GM12878 (cell line): Measurements from ENCODE around the gene PRKG1. TPM values are rescaled to one million over a fixed set of nuclear protein-coding genes. Genes with fewer than 3 reads are reported as not detected.

Experiments used
- ATAC-seq: fragments of 200-7000 bp; cut with Tn5 transposase; 3 replicates; pipeline ENCODE4 v1.9.1; 2020; ENCODE audit warnings: mild to moderate bottlenecking, moderate library complexity
- BruUV-seq: library from RNA; stranded (reverse); fragments of 400-500 nt; replicated peaks from 2 replicates; lab custom pipeline; 2021; lab: Mats Ljungman, UMichigan
- CTCF ChIA-PET: fragments of 300-600 bp; sonication (Branson Sonifier 250); formaldehyde crosslinking; extraction: SDS; loops from one replicate; lab custom pipeline; 2021; ENCODE audit warnings: inconsistent platforms; lab: Yijun Ruan, JAX
- POLR2A ChIA-PET: fragments of 350-600 bp; formaldehyde crosslinking; extraction: SDS; loops from one replicate; lab custom pipeline; 2021; ENCODE audit warnings: inconsistent platforms; lab: Charles Lee
- RAD21 ChIA-PET: fragments of 300-600 bp; sonication (Branson Sonifier 250); formaldehyde crosslinking; loops from one replicate; lab custom pipeline; 2023; ENCODE audit warnings: antibody characterized with exemption; ENCODE audit not compliant: unreplicated experiment; lab: Charles Lee
- SMC1A ChIA-PET: fragments of 300-600 bp; sonication (Branson Sonifier 250); formaldehyde crosslinking; loops from one replicate; lab custom pipeline; 2023; ENCODE audit not compliant: unreplicated experiment, uncharacterized antibody; lab: Charles Lee
- DNase-seq: peaks from one replicate; pipeline ENCODE4 v3.0.0-alpha.2; 2011; ENCODE audit warnings: low read depth, low spot score
- FAIRE-seq: peaks from 3 replicates; lab custom pipeline; 2011; peaks lifted over from hg19 to GRCh38; lab: Jason Lieb, UNC
- H2AFZ ChIP-seq: 2 replicates; pipeline ENCODE4 v1.6.0; 2011; ENCODE audit warnings: low read depth, low read length, control low read depth; ENCODE audit not compliant: control insufficient read depth
- H3K27ac ChIP-seq: 2 replicates; pipeline ENCODE4 v1.5.1; 2011; ENCODE audit warnings: control low read depth; ENCODE audit not compliant: control insufficient read depth, insufficient read depth
- H3K27me3 ChIP-seq, 2 experiments: replicated peaks in 1 of 2; 2 replicates each; pipeline versions ENCODE4 v1.6.0 to v1.6.1; 2011; ENCODE audit warnings: low read length in 1 of 2; ENCODE audit not compliant: control insufficient read depth in 2 of 2, insufficient read depth in 2 of 2
- H3K36me3 ChIP-seq, 2 experiments: 2 replicates each; pipeline ENCODE4 v1.5.1; 2011; ENCODE audit warnings: low read length in 1 of 2; ENCODE audit not compliant: control insufficient read depth in 2 of 2, insufficient read depth in 2 of 2
- H3K4me1 ChIP-seq: 2 replicates; pipeline ENCODE4 v1.6.1; 2011; ENCODE audit warnings: mild to moderate bottlenecking, low read length, moderate library complexity, mixed read lengths; ENCODE audit not compliant: control insufficient read depth, insufficient read depth
- H3K4me2 ChIP-seq: 2 replicates; pipeline ENCODE4 v1.6.0; 2011; ENCODE audit warnings: control low read depth; ENCODE audit not compliant: control insufficient read depth, insufficient read depth
- H3K4me3 ChIP-seq: fragments of 200-600 bp; sonication (generic); 2 replicates; pipeline ENCODE4 v1.5.1; 2016
- H3K79me2 ChIP-seq: 2 replicates; pipeline ENCODE4 v1.6.0; 2011; ENCODE audit warnings: low read length; ENCODE audit not compliant: control insufficient read depth, insufficient read depth
- H3K9ac ChIP-seq: 2 replicates; pipeline ENCODE4 v1.8.0; 2011; ENCODE audit warnings: low read length, control low read depth, mixed read lengths; ENCODE audit not compliant: control insufficient read depth, insufficient read depth
- H3K9me3 ChIP-seq: replicated peaks from 3 replicates; pipeline ENCODE4 v1.5.1; 2011; ENCODE audit warnings: mild to moderate bottlenecking, low read length; ENCODE audit not compliant: control insufficient read depth, insufficient read depth
- H4K20me1 ChIP-seq: 2 replicates; pipeline ENCODE4 v1.6.0; 2011; ENCODE audit not compliant: control insufficient read depth, insufficient read depth
- BCL11A ChIP-seq: IDR thresholded peaks from 2 replicates; pipeline ENCODE4 v1.6.1; 2011; ENCODE audit warnings: low read depth, low read length
- ETV6 ChIP-seq, 2 experiments: fragments of 450-650 bp in 1 of 2; IDR thresholded peaks in 1 of 2; conservative IDR thresholded peaks in 1 of 2; 2 replicates each; pipeline ENCODE4 v1.6.1; 2014; ENCODE audit warnings: antibody characterized with exemption in 1 of 2, borderline replicate concordance in 1 of 2, low read depth in 1 of 2, mild to moderate bottlenecking in 1 of 2, moderate library complexity in 1 of 2
- FOXK2 ChIP-seq: fragments of 450-650 bp; IDR thresholded peaks from 2 replicates; pipeline ENCODE4 v1.6.1; 2017; ENCODE audit warnings: mild to moderate bottlenecking, moderate library complexity
- FOXM1 ChIP-seq: IDR thresholded peaks from 2 replicates; pipeline ENCODE4 v1.6.1; 2012; ENCODE audit warnings: low read depth, mild to moderate bottlenecking, inconsistent platforms, low read length, moderate library complexity
- HDAC2 ChIP-seq: fragments of 200-600 bp; sonication (generic); IDR thresholded peaks from 2 replicates; pipeline ENCODE4 v1.6.1; 2017
- IKZF2 ChIP-seq, 2 experiments: fragments of 450-650 bp; IDR thresholded peaks; 2 replicates each; pipeline ENCODE4 v1.6.1; 2017; ENCODE audit warnings: mild to moderate bottlenecking in 2 of 2, moderate library complexity in 2 of 2
- JUNB ChIP-seq: IDR thresholded peaks from 2 replicates; pipeline ENCODE4 v1.6.1; 2016; ENCODE audit warnings: antibody characterized with exemption, mild to moderate bottlenecking
- MEF2B ChIP-seq: fragments of 450-650 bp; IDR thresholded peaks from 2 replicates; pipeline ENCODE4 v1.6.1; 2018; ENCODE audit warnings: mild to moderate bottlenecking, moderate library complexity; ENCODE audit not compliant: partially characterized antibody, poor library complexity, severe bottlenecking
- MTA2 ChIP-seq: fragments of 450-650 bp; IDR thresholded peaks from 2 replicates; pipeline ENCODE4 v1.6.1; 2016; ENCODE audit warnings: low read depth, mild to moderate bottlenecking, moderate library complexity
- MXI1 ChIP-seq: fragments of 150-350 bp; IDR thresholded peaks from 2 replicates; pipeline ENCODE4 v1.6.1; 2011; ENCODE audit warnings: low read depth, mild to moderate bottlenecking, inconsistent platforms, low read length, improper control_type of control experiment
- NFIC ChIP-seq: IDR thresholded peaks from 2 replicates; pipeline ENCODE4 v1.6.1; 2012; ENCODE audit warnings: low read depth, mild to moderate bottlenecking, inconsistent platforms, low read length, moderate library complexity
- NRF1 ChIP-seq: conservative IDR thresholded peaks from 2 replicates; pipeline ENCODE4 v1.6.1; 2011; ENCODE audit warnings: mild to moderate bottlenecking, low read depth, low read length, improper control_type of control experiment
- PAX8 ChIP-seq: fragments of 450-650 bp; IDR thresholded peaks from 2 replicates; pipeline ENCODE4 v1.6.1; 2017; ENCODE audit warnings: mild to moderate bottlenecking, moderate library complexity
- PML ChIP-seq: IDR thresholded peaks from 2 replicates; pipeline ENCODE4 v1.6.1; 2012; ENCODE audit warnings: low read length, inconsistent platforms
- POLR2A ChIP-seq: IDR thresholded peaks from 2 replicates; pipeline ENCODE4 v1.6.1; 2011; ENCODE audit warnings: low read depth, mild to moderate bottlenecking, low read length
- RAD51 ChIP-seq: fragments of 450-650 bp; IDR thresholded peaks from 2 replicates; pipeline ENCODE4 v1.6.1; 2016; ENCODE audit warnings: moderate library complexity, mild to moderate bottlenecking, inconsistent platforms
- ZNF207 ChIP-seq: fragments of 450-650 bp; IDR thresholded peaks from 2 replicates; pipeline ENCODE4 v1.6.1; 2014; ENCODE audit warnings: antibody characterized with exemption, mild to moderate bottlenecking, borderline replicate concordance
- WGBS: methylation state at CpG from one replicate; pipeline ENCODE4 v1.1.6; 2016; ENCODE audit warnings: low lambda C conversion rate; ENCODE audit not compliant: insufficient replicate concordance, insufficient coverage; ENCODE audit errors: missing lambda C conversion rate; 5-methylcytosine and 5-hydroxymethylcytosine counted together
- in situ Hi-C: fragments of 300-500 bp; cut with MboI; formaldehyde crosslinking; loops from 9 replicates; pipeline ENCODE4 v1.14.3; 2018; ENCODE audit warnings: mixed read lengths
- intact Hi-C: fragments of 100-400 bp; cut with micrococcal nuclease; formaldehyde crosslinking; loops from one replicate; pipeline ENCODE4 v1.14.2; 2022; ENCODE audit not compliant: unreplicated experiment
- polyA plus RNA-seq, 11 experiments: library from polyadenylated mRNA; depleted of rRNA in 4 of 11; unstranded in 6 of 11; stranded (reverse) in 5 of 11; fragments of >200 nt; fragmentation: Nextera tagmentation in 4 of 11; fragmentation: Illumina TruSeq in 1 of 11; extraction: Ambion mirVana in 4 of 11; extraction: Trizol in 1 of 11; gene quantifications; 1 replicate in 1 of 11; 2 replicates in 10 of 11; pipeline versions ENCODE4 v1.2.1 to v1.2.3, GENCODE V29; 2011 to 2016; ENCODE audit warnings: inconsistent platforms in 2 of 11, missing spikeins in 2 of 11, low read depth in 1 of 11
- total RNA-seq, 4 experiments: library from RNA; depleted of rRNA in 3 of 4; stranded (reverse); fragments of >200 nt in 3 of 4; fragmentation: Illumina TruSeq in 1 of 4; extraction: Trizol in 1 of 4; gene quantifications; 2 replicates each; pipeline versions ENCODE4 v1.2.1 to v1.2.3, GENCODE V29; 2013 to 2021
- TF ChIP-seq, protein P1 (sequence below): fragments of 450-650 bp; IDR thresholded peaks from 2 replicates; pipeline ENCODE4 v1.6.1; 2014; ENCODE audit warnings: mild to moderate bottlenecking
- TF ChIP-seq, protein P2 (sequence below): IDR thresholded peaks from 2 replicates; pipeline ENCODE4 v1.6.1; 2012; ENCODE audit warnings: low read depth, low read length, improper control_type of control experiment
- TF ChIP-seq, protein P3 (sequence below): IDR thresholded peaks from 2 replicates; pipeline ENCODE4 v1.6.1; 2012; ENCODE audit warnings: low read depth, low read length, improper control_type of control experiment

The PRKG1 gene
- total and polyA plus RNA-seq, 10 of the 15 experiments (the other 5 are each of a cell fraction or from before 2014, with no cell fraction given) = 0.04 to 0.05 TPM; not detected in 8

DNA sequence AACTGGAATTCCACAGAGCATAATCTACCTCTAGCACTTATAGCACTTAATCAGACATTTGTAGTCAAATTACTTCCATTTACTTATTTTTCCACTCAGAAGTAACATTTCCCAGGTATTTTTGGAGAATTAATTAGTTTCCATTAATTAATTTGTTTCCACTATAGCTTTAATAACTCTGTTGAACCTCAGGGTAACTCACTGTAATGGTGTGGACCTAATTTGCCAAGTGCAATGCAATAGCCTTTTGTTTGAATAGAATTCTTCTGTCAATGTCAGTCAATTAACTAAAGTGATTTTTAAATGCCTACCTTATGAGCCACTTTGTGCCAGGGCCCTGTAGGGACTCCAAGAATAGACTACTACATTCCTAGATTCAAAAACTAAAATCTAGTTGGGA lies 509.7 kb downstream of the PRKG1 start:
- Histone ChIP-seq H3K9ac (no peak overlapping the region), H2AFZ (no peak overlapping the region), H4K20me1 (no peaks in the 10 kb centered on the region), H3K36me3 (no peaks in the 10 kb centered on the region), H3K4me3 (no peak overlapping the region), H3K4me1 (no peaks in the 10 kb centered on the region), H3K27me3 (no peaks in the 10 kb centered on the region), H3K27ac (no peak overlapping the region), H3K4me2 (no peak overlapping the region), H3K9me3 (no peaks in the 10 kb centered on the region), H3K79me2 (no peaks in the 10 kb centered on the region)
- no TSS peak for BruUV-seq
- DNase-seq (no peak), ATAC-seq (no peak), FAIRE-seq (no peak)
- ChIA-PET POLR2A (no interaction called here), CTCF (no interaction called here), SMC1A (no interaction called here), RAD21 (no interaction called here)
- TF ChIP-seq IKZF2 (IDR thresholded peaks at IDR 0.05) = no peak
- TF ChIP-seq HDAC2 = no peak
- TF ChIP-seq MEF2B = no peak
- no peak for TF ChIP-seq FOXK2
- TF ChIP-seq ZNF207 = no peak
- TF ChIP-seq, protein P1, sequence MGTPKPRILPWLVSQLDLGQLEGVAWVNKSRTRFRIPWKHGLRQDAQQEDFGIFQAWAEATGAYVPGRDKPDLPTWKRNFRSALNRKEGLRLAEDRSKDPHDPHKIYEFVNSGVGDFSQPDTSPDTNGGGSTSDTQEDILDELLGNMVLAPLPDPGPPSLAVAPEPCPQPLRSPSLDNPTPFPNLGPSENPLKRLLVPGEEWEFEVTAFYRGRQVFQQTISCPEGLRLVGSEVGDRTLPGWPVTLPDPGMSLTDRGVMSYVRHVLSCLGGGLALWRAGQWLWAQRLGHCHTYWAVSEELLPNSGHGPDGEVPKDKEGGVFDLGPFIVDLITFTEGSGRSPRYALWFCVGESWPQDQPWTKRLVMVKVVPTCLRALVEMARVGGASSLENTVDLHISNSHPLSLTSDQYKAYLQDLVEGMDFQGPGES = no peak
- no peak for TF ChIP-seq NFIC
- no peak for TF ChIP-seq ETV6 (conservative IDR thresholded peaks at IDR 0.05 in 1 of 2, IDR thresholded peaks at IDR 0.05 in 1 of 2; ENCODE audit: borderline replicate concordance in 1 of 2, low read depth in 1 of 2)
- intact Hi-C loops (no loop called here), in situ Hi-C loops (no loop called here)

DNA sequence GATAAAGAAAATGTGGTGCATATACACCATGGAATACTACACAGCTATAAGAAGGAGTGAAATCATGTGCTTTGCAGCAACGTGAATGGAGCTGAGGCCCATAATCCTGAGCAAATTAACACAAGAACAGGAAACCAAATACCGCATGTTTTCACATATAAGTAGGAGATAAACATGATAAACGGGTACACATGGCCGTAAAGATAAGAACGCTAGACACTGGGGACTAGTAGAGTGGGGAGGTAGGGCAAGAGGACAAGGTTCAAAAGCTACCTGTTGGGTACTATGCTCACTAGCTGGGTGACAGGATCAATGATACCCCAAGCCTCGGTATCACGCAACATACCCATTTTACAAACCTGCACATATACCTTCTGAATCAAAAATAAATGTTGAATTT lies 511.5 kb downstream of the PRKG1 start:
- POLR2A ChIA-PET = no interaction called here
- Histone ChIP-seq H3K79me2 (no peaks in the 10 kb centered on the region), H2AFZ (no peak overlapping the region), H3K4me1 (no peaks in the 10 kb centered on the region), H3K27ac (no peak overlapping the region), H3K9ac (no peak overlapping the region), H3K36me3 (no peaks in the 10 kb centered on the region), H3K27me3 (no peaks in the 10 kb centered on the region), H4K20me1 (no peaks in the 10 kb centered on the region), H3K9me3 (no peaks in the 10 kb centered on the region), H3K4me2 (no peak overlapping the region), H3K4me3 (no peak overlapping the region)
- ATAC-seq (no peak), DNase-seq (no peak), FAIRE-seq (no peak)
- SMC1A ChIA-PET = no interaction called here
- 41% methylated on average over 7 of the region's 7 CpGs for WGBS
- in situ Hi-C loops (no loop called here), intact Hi-C loops (no loop called here)
- no TSS peak for BruUV-seq
- TF ChIP-seq JUNB (no peak), PML (no peak), MXI1 (no peak), BCL11A (no peak), PAX8 (no peak), POLR2A (no peak), RAD51 (no peak), NRF1 (no peak), MTA2 (no peak), FOXM1 (no peak), NFIC (no peak), ZNF207 (no peak)
- TF ChIP-seq, protein P2, sequence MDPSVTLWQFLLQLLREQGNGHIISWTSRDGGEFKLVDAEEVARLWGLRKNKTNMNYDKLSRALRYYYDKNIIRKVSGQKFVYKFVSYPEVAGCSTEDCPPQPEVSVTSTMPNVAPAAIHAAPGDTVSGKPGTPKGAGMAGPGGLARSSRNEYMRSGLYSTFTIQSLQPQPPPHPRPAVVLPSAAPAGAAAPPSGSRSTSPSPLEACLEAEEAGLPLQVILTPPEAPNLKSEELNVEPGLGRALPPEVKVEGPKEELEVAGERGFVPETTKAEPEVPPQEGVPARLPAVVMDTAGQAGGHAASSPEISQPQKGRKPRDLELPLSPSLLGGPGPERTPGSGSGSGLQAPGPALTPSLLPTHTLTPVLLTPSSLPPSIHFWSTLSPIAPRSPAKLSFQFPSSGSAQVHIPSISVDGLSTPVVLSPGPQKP = no peak
- TF ChIP-seq, protein P3, sequence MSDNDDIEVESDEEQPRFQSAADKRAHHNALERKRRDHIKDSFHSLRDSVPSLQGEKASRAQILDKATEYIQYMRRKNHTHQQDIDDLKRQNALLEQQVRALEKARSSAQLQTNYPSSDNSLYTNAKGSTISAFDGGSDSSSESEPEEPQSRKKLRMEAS = no peak
- CTCF ChIA-PET = no interaction called here
- RAD21 ChIA-PET = no interaction called here
